AG04449 (cell line): ENCODE results near the gene PHF11.
A peak's percentile ranks its signal among the peaks of the same experiment; 100 is the strongest.
"Not testable (repeated sequence)": the region's sequence is repeated elsewhere in the genome, so short reads cannot be mapped to it uniquely, and the experiment has no call there.

Experiments
- CTCF ChIA-PET: fragments of 350-600 bp; formaldehyde crosslinking; extraction: SDS; loops from one replicate; lab custom pipeline; 2021; ENCODE audit warnings: antibody characterized with exemption; lab: Yijun Ruan, JAX
- POLR2A ChIA-PET: fragments of 400-600, 350-600 bp; formaldehyde crosslinking; extraction: SDS; loops from one replicate; lab custom pipeline; 2020; ENCODE audit warnings: antibody characterized with exemption, inconsistent platforms; lab: Yijun Ruan, JAX
- DNase-seq: peaks from one replicate; pipeline ENCODE4 v3.0.0-alpha.2; 2010; ENCODE audit warnings: low read depth, low spot score
- H3K4me3 ChIP-seq: 2 replicates; pipeline ENCODE4 v1.5.1; 2011; ENCODE audit warnings: low read depth, mild to moderate bottlenecking, control low read depth, low read length
- TF ChIP-seq, protein P1 (sequence below): IDR thresholded peaks from one replicate; pipeline ENCODE4 v1.5.1; 2011; ENCODE audit warnings: mild to moderate bottlenecking, moderate library complexity, low read length, control low read depth, inconsistent platforms; ENCODE audit not compliant: insufficient read depth; ENCODE audit errors: missing control alignments

PHF11 gene

GRCh38 chr13:49488563-49488962 lies 7.2 kb upstream of the PHF11 start:
- no peak overlapping the region for H3K4me3 ChIP-seq
- no peak for DNase-seq
- TF ChIP-seq, protein P1, sequence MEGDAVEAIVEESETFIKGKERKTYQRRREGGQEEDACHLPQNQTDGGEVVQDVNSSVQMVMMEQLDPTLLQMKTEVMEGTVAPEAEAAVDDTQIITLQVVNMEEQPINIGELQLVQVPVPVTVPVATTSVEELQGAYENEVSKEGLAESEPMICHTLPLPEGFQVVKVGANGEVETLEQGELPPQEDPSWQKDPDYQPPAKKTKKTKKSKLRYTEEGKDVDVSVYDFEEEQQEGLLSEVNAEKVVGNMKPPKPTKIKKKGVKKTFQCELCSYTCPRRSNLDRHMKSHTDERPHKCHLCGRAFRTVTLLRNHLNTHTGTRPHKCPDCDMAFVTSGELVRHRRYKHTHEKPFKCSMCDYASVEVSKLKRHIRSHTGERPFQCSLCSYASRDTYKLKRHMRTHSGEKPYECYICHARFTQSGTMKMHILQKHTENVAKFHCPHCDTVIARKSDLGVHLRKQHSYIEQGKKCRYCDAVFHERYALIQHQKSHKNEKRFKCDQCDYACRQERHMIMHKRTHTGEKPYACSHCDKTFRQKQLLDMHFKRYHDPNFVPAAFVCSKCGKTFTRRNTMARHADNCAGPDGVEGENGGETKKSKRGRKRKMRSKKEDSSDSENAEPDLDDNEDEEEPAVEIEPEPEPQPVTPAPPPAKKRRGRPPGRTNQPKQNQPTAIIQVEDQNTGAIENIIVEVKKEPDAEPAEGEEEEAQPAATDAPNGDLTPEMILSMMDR = no peak
- ChIA-PET CTCF (no interaction called here), POLR2A (no interaction called here)

- peak overlapping the region; percentile 62 for H3K4me3 ChIP-seq
- ChIA-PET CTCF (interaction anchor here (2.0 kb wide), 1 partner anchor 12 kb away, joined by 6 read pairs; no protein-coding TSS in a partner anchor), POLR2A (no interaction called here)
- DNase-seq = no peak
- TF ChIP-seq, protein P1 = no peak
Observed at GRCh38 chr13:49494645-49495044, 1.1 kb upstream of the PHF11 start.

- DNase-seq, H3K4me3 ChIP-seq: not testable (repeated sequence)
- CTCF ChIA-PET = interaction anchor here (0.7 kb wide), 1 partner anchor 19 kb away, joined by 3 read pairs; no protein-coding TSS in a partner anchor
- POLR2A ChIA-PET = interaction anchor here (0.6 kb wide), 1 partner anchor 15 kb away, joined by 3 read pairs; no protein-coding TSS in a partner anchor
Observed at GRCh38 chr13:49496837-49497236, 1.1 kb downstream of the PHF11 start.

DNA sequence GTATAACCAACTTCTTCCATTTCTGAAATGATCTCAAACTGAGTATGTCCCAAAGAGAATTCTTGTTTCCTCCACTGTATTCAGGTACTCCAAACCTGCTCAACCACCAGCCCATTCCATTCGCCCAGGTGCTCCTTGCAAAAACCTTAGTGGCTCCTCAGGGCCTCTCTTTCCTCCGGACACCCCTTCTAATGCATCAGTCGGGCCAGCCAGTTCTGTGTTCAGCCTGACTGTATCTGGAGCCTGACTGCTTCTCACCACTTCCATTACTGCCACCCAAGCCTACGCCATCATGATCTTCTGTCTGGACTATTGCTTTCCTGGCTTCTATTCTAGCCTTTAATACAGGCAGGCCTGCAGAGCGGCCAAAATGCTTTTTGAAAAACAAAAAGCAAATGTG lies 1.5 kb downstream of the PHF11 start:
- TF ChIP-seq, protein P1 = no peak
- ChIA-PET CTCF (no interaction called here), POLR2A (no interaction called here)
- no peak overlapping the region for H3K4me3 ChIP-seq
- DNase-seq = no peak

GRCh38 chr13:49498206-49498605 lies 2.5 kb downstream of the PHF11 start:
- CTCF ChIA-PET = no interaction called here
- TF ChIP-seq, protein P1 = no peak
- DNase-seq = no peak
- POLR2A ChIA-PET = no interaction called here
- H3K4me3 ChIP-seq = no peak overlapping the region

DNA sequence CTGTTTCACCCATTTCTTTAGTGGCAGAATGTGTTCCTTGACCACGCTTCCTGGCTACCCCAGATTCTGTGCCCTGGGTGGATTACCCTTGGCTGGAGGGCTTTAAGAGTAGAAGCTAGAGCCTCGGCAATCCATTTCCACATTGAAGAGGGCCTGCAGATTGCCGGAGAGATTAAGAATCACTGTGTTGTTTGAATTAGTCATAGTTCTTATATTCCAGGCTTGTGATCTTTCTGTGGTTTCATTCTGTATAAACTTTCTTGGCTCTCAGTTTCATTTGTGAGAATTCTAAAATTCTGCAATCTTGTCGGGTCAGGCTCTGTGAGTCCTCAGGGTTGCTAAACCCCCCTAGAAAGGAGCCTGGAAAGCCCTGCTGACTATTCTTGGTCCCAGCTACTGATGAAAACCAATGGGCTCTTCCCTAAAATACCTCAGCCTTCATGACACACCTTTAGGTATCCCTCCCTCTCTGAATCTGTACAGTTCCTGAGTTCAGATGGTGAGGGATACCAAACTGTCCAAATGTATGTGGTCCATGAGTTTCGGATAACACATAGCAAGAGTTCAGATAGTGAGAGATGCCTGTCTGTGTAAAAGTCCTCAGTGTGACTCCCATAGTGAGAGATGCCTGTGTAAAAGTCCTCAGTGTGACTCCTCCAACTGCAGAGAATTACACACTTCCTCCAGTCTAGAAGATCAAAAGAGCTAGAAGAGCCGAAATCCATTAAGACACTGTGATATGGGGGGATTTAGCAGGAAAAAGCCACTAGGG lies 4.3 kb downstream of the PHF11 start:
- TF ChIP-seq, protein P1 = no peak
- peak overlapping the region; percentile 24 for H3K4me3 ChIP-seq
- POLR2A ChIA-PET = no interaction called here
- DNase-seq = peak; percentile 45
- CTCF ChIA-PET = no interaction called here

GRCh38 chr13:49502954-49503353 lies 7.2 kb downstream of the PHF11 start:
- POLR2A ChIA-PET = no interaction called here
- TF ChIP-seq, protein P1 = no peak
- CTCF ChIA-PET = no interaction called here
- no peak overlapping the region for H3K4me3 ChIP-seq
- DNase-seq = no peak
